Kidney capillary endothelial cell (primary cell): ENCODE data around the gene ADH5.
"Not testable (repeated sequence)": the region's sequence is repeated elsewhere in the genome, so short reads cannot be mapped to it uniquely, and the experiment has no call there.

Experiments
- DNase-seq: peaks from one replicate; pipeline ENCODE4 v3.0.0-alpha.2; 2018; ENCODE audit warnings: low spot score

The ADH5 gene

GRCh38 chr4:99029018-99029735 lies 59.4 kb downstream of the ADH5 start:
- no peak for DNase-seq

GRCh38 chr4:99028187-99028586 lies 60.4 kb downstream of the ADH5 start:
- DNase-seq, result no peak

GRCh38 chr4:99027304-99027703 lies 61.3 kb downstream of the ADH5 start:
- DNase-seq, result no peak

- DNase-seq, result no peak
Observed at GRCh38 chr4:99025506-99025905, 63.1 kb downstream of the ADH5 start.

GRCh38 chr4:99024481-99025275 lies 63.9 kb downstream of the ADH5 start:
- no peak for DNase-seq

- not testable (repeated sequence) for DNase-seq
Observed at GRCh38 chr4:99023800-99024251, 64.8 kb downstream of the ADH5 start.

GRCh38 chr4:99022566-99022965 lies 66.0 kb downstream of the ADH5 start:
- no peak for DNase-seq

GRCh38 chr4:99021386-99021785 lies 67.2 kb downstream of the ADH5 start:
- DNase-seq, result no peak
